ENCODE results near the gene NR1H2. TPM values are rescaled to one million over a fixed set of nuclear protein-coding genes. Genes with fewer than 3 reads are reported as not detected.
A peak's percentile ranks its signal among the peaks of the same experiment; 100 is the strongest.

The NR1H2 gene
- total RNA-seq, 2 experiments from 2014 or later: 49.6 TPM

DNA sequence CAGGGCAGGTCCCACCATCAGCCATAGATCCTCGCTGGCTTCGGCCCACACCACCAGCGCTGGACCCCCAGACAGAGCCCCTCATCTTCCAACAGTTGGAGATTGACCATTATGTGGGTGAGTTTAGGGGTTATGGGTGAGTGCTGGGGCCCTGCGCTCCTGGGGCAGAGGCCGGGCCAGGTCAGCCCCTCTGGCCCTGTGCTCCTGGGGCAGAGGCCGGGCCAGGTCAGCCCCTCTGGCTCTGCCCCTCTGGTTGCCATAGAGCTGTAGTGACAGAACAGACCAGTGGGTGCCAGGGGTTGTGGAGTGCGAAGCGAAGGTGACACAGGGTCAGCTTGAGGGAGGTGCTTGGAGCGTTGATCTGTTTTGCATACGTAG is 23.1 kb downstream of the NR1H2 start:
- no peak for DNase-seq
- Mint-ChIP-seq H3K4me1 (peaks cover 2% of the 10 kb centered on the region), H3K27me3 (no peaks in the 10 kb centered on the region), H3K4me3 (no peak overlapping the region), H3K36me3 (peaks cover 7% of the 10 kb centered on the region), H3K9me3 (no peaks in the 10 kb centered on the region), H3K27ac (no peak overlapping the region)

- DNase-seq: no peak
- Mint-ChIP-seq H3K27me3 (no peaks in the 10 kb centered on the region), H3K36me3 (peaks cover 12% of the 10 kb centered on the region), H3K9me3 (no peaks in the 10 kb centered on the region), H3K4me3 (no peak overlapping the region), H3K4me1 (peaks cover 2% of the 10 kb centered on the region), H3K27ac (no peak overlapping the region)
These were observed 25.6 kb downstream of the NR1H2 start for GRCh38 chr19:50401605-50402450.

DNA sequence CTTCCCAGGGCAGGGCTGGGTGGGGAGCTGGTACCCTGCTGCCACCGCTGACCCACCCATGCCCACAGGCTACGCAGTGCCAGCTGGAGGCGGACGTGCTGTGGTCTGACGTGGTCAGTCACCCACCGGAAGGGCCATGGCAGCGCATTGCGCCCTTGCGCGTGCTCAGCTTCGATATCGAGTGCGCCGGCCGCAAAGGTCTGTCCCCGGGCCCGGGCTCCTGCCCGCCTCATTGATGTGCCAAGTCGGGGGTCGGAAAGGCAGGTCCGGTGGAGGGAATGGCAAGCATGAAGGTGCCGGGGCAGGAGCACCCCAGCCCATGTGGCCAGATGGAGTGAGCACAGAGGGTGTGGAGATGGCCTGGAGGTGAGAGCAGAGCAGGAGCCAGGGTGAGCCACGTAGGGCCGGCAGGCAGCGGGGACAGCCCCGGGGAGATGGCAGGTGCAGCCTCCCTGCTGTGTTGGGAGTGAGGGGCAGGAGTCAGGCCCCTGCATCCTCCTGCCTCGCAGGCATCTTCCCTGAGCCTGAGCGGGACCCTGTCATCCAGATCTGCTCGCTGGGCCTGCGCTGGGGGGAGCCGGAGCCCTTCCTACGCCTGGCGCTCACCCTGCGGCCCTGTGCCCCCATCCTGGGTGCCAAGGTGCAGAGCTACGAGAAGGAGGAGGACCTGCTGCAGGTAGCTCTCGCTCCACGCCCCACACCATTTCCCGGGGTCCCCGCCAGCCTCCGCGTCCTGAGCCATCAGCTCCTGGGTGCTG is 26.5 kb downstream of the NR1H2 start:
- Mint-ChIP-seq H3K36me3 (peaks cover 15% of the 10 kb centered on the region), H3K4me1 (peaks cover 2% of the 10 kb centered on the region), H3K27ac (no peak overlapping the region), H3K9me3 (no peaks in the 10 kb centered on the region), H3K27me3 (no peaks in the 10 kb centered on the region), H3K4me3 (no peak overlapping the region)
- DNase-seq: no peak

GRCh38 chr19:50406156-50406820 is 30.0 kb downstream of the NR1H2 start:
- Mint-ChIP-seq H3K36me3 (peaks cover 25% of the 10 kb centered on the region), H3K27me3 (no peaks in the 10 kb centered on the region), H3K9me3 (no peaks in the 10 kb centered on the region), H3K27ac (no peak overlapping the region), H3K4me1 (no peaks in the 10 kb centered on the region), H3K4me3 (no peak overlapping the region)
- DNase-seq: no peak

DNA sequence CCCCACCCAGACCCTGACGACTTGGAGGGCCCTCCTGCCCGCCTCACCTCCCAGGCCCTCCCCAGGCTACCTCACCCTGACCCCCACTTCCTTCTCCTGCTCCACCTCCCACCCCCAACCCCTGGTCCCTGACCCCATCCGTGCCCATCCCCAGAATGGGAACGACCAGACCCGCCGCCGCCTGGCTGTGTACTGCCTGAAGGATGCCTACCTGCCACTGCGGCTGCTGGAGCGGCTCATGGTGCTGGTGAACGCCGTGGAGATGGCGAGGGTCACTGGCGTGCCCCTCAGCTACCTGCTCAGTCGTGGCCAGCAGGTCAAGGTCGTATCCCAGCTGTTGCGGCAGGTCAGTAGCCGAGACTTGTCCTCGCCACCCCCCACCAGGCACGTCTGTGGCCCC is 30.6 kb downstream of the NR1H2 start:
- no peaks in the 10 kb centered on the region for H3K27me3 Mint-ChIP-seq
- H3K36me3 Mint-ChIP-seq: peaks cover 29% of the 10 kb centered on the region
- no peaks in the 10 kb centered on the region for H3K4me1 Mint-ChIP-seq
- no peaks in the 10 kb centered on the region for H3K9me3 Mint-ChIP-seq
- DNase-seq: no peak
- H3K4me3 Mint-ChIP-seq: no peak overlapping the region
- H3K27ac Mint-ChIP-seq: peak overlapping the region; percentile 8

GRCh38 chr19:50409347-50409746 is 33.1 kb downstream of the NR1H2 start:
- no peak overlapping the region for H3K27ac Mint-ChIP-seq
- peaks cover 41% of the 10 kb centered on the region for H3K36me3 Mint-ChIP-seq
- no peaks in the 10 kb centered on the region for H3K4me1 Mint-ChIP-seq
- no peaks in the 10 kb centered on the region for H3K27me3 Mint-ChIP-seq
- DNase-seq: no peak
- H3K9me3 Mint-ChIP-seq: peaks cover 3% of the 10 kb centered on the region
- no peak overlapping the region for H3K4me3 Mint-ChIP-seq

DNA sequence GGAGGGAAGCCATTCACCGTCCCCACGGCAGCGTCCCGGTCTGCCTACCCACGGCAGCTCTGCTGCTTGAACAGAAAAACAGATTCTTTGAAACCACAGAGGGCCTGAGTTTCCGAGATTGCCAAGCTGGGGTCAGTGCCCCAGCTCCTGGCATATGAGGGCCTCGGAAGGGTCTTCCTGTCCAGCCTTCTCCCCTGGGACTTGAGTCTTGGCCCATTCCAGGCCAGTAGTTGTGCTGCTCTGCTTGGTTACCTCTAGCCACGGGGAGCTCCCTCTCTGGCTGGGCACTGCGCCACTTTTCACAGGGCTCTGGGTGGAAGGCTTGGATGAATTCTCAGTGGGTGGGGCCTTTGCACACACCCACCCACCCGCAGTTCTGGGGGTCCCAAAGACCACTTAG is 33.9 kb downstream of the NR1H2 start:
- Mint-ChIP-seq H3K4me1 (no peaks in the 10 kb centered on the region), H3K9me3 (peaks cover 3% of the 10 kb centered on the region), H3K36me3 (peaks cover 41% of the 10 kb centered on the region), H3K4me3 (no peak overlapping the region), H3K27ac (no peak overlapping the region), H3K27me3 (no peaks in the 10 kb centered on the region)
- DNase-seq: no peak

- Mint-ChIP-seq H3K27ac (no peak overlapping the region), H3K4me3 (no peak overlapping the region), H3K27me3 (no peaks in the 10 kb centered on the region), H3K36me3 (peaks cover 33% of the 10 kb centered on the region), H3K4me1 (no peaks in the 10 kb centered on the region), H3K9me3 (peaks cover 3% of the 10 kb centered on the region)
- no peak for DNase-seq
These were observed 36.2 kb downstream of the NR1H2 start for GRCh38 chr19:50412419-50412818.

DNA sequence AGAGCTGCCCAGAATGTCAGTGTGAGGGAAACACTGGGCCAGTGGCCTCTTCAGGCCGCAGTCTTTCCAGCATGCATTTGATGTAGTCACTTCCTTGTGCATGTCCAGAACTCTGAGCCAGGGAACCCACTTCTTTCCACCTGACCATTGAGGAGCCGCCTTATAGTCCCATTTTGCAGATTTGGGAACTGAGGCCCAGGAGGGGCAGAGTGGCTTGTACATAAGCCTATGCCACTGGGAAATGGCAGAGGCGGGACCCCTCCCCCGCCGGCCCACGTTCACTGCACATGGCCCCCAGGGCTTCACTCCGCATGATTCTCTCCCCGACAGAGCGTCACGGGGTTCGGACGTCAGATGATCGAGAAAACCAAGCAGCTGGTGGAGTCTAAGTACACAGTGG is 36.8 kb downstream of the NR1H2 start:
- Mint-ChIP-seq H3K4me1 (no peaks in the 10 kb centered on the region), H3K9me3 (peaks cover 3% of the 10 kb centered on the region), H3K27ac (no peak overlapping the region), H3K27me3 (no peaks in the 10 kb centered on the region), H3K4me3 (no peak overlapping the region), H3K36me3 (peaks cover 33% of the 10 kb centered on the region)
- no peak for DNase-seq

- no peak for DNase-seq
- Mint-ChIP-seq H3K4me3 (no peak overlapping the region), H3K36me3 (peaks cover 32% of the 10 kb centered on the region), H3K27me3 (peaks cover 4% of the 10 kb centered on the region), H3K4me1 (no peaks in the 10 kb centered on the region), H3K27ac (no peak overlapping the region), H3K9me3 (peaks cover 3% of the 10 kb centered on the region)
These were observed 37.3 kb downstream of the NR1H2 start for GRCh38 chr19:50413531-50413930.

- H3K4me3 Mint-ChIP-seq: no peak overlapping the region
- H3K27me3 Mint-ChIP-seq: peaks cover 16% of the 10 kb centered on the region
- DNase-seq: peak; percentile 79
- H3K36me3 Mint-ChIP-seq: peaks cover 34% of the 10 kb centered on the region
- no peak overlapping the region for H3K27ac Mint-ChIP-seq
- peaks cover 8% of the 10 kb centered on the region for H3K4me1 Mint-ChIP-seq
- peaks cover 3% of the 10 kb centered on the region for H3K9me3 Mint-ChIP-seq
These were observed 38.8 kb downstream of the NR1H2 start for GRCh38 chr19:50414864-50415660.

DNA sequence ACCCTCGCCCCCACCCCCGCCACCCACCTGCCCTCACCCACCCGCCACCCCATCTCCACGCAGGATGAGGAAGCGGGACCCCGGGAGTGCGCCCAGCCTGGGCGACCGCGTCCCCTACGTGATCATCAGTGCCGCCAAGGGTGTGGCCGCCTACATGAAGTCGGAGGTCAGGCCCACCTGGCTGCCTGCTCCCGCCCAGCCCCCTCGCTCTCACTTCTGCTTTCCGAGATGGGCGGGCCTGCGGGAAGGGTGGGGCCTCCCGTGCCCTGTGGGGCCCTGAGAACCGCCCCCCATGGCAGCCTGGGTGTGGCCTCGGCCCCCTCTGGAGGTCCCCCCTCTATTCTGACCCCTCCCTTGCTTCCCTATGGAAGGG is 39.4 kb downstream of the NR1H2 start:
- H3K4me3 Mint-ChIP-seq: no peak overlapping the region
- peaks cover 22% of the 10 kb centered on the region for H3K27me3 Mint-ChIP-seq
- H3K9me3 Mint-ChIP-seq: peaks cover 3% of the 10 kb centered on the region
- H3K27ac Mint-ChIP-seq: no peak overlapping the region
- H3K36me3 Mint-ChIP-seq: peaks cover 33% of the 10 kb centered on the region
- peak; percentile 50 for DNase-seq
- peaks cover 11% of the 10 kb centered on the region for H3K4me1 Mint-ChIP-seq

DNA sequence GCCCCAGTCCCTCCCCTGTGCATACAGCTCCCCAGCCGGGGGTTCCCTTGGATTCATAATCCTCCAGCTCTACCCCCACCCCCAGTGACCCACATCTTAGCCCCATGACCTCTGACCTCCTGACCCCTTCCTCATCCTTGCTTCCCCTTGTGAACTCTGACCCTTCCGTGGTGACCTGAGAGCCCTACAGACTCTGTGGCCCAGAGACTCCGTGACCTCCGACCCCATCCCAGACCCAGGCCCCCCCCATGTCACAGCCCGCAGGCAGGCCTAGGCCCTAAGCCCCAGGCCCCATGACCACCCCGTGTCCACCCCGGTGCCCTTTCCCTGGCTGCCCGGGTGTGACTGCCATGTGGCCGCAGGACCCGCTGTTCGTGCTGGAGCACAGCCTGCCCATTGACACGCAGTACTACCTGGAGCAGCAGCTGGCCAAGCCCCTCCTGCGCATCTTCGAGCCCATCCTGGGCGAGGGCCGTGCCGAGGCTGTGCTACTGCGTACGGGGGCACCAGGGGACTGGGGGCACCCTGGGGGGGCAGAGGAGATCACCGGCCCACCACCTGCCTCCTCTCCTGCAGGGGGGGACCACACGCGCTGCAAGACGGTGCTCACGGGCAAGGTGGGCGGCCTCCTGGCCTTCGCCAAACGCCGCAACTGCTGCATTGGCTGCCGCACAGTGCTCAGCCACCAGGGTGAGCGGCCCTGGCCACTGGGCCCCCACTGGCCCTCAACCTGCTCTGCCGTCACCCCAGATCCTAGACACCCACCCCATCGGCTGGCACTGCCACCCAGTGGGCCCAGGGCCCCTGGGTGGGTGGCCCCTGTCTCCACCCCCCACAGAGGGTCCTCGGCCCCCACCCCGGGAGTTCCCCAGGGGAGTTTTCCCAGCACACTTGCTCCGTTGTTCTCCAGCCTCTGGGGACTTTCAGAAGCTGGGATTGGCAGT is 40.0 kb downstream of the NR1H2 start:
- Mint-ChIP-seq H3K27ac (peak overlapping the region; percentile 67), H3K36me3 (peaks cover 32% of the 10 kb centered on the region), H3K4me3 (no peak overlapping the region)

More for the DNA sequence above, 40.0 kb downstream of the NR1H2 start:
- no peak for DNase-seq
- Mint-ChIP-seq H3K27me3 (peaks cover 29% of the 10 kb centered on the region), H3K9me3 (peaks cover 3% of the 10 kb centered on the region), H3K4me1 (peaks cover 11% of the 10 kb centered on the region)

Data from activated naive CD8-positive, alpha-beta T cell treated with anti-CD3 and anti-CD28 coated beads for 36 hours (primary cell).